Activated T-cell treated with anti-CD3 and anti-CD28 coated beads for 24 hours (primary cell): ENCODE data around the gene RGSL1.

Experiments used
- DNase-seq: peaks from one replicate; pipeline ENCODE4 v3.0.0-alpha.2; 2020; ENCODE audit warnings: low read depth

Gene RGSL1

GRCh38 chr1:182450087-182450486 lies at the start of gene RGSL1:
RGSL1 (plus strand) TSS chr1:182450146; CDS start chr1:182450166, 20 bp downstream.
- DNase-seq, result no peak

GRCh38 chr1:182400567-182400966 lies 49.4 kb upstream of the RGSL1 start, which contains the start of gene TEDDM1:
TEDDM1 (minus strand) TSS chr1:182400667; CDS start chr1:182400485, 182 bp downstream.
- DNase-seq, result no peak

GRCh38 chr1:182404781-182405180 lies 45.2 kb upstream of the RGSL1 start:
- no peak for DNase-seq

GRCh38 chr1:182405578-182405977 lies 44.4 kb upstream of the RGSL1 start:
- DNase-seq, result no peak

GRCh38 chr1:182406012-182406411 lies 43.9 kb upstream of the RGSL1 start:
- DNase-seq, result no peak

- DNase-seq, result no peak
These were observed 42.2 kb upstream of the RGSL1 start for GRCh38 chr1:182407724-182408123.

- DNase-seq, result no peak
These were observed 41.4 kb upstream of the RGSL1 start for GRCh38 chr1:182408435-182409075.

GRCh38 chr1:182410138-182410537 lies 39.8 kb upstream of the RGSL1 start:
- no peak for DNase-seq

- DNase-seq, result no peak
These were observed 39.2 kb upstream of the RGSL1 start for GRCh38 chr1:182410620-182411273.

- no peak for DNase-seq
These were observed 36.5 kb upstream of the RGSL1 start for GRCh38 chr1:182413486-182413885.

- DNase-seq, result no peak
These were observed 36.0 kb upstream of the RGSL1 start for GRCh38 chr1:182413969-182414368.

GRCh38 chr1:182415789-182416188 lies 34.2 kb upstream of the RGSL1 start:
- no peak for DNase-seq

- DNase-seq, result no peak
These were observed 23.2 kb upstream of the RGSL1 start for GRCh38 chr1:182426442-182427430.

- DNase-seq, result no peak
These were observed 21.9 kb upstream of the RGSL1 start for GRCh38 chr1:182428043-182428442.

GRCh38 chr1:182430263-182431068 lies 19.5 kb upstream of the RGSL1 start:
- DNase-seq, result peak; percentile 30

- DNase-seq, result no peak
These were observed 18.7 kb upstream of the RGSL1 start for GRCh38 chr1:182431278-182431677.

GRCh38 chr1:182433580-182433979 lies 16.4 kb upstream of the RGSL1 start:
- DNase-seq, result no peak

- DNase-seq, result no peak
These were observed 11.6 kb upstream of the RGSL1 start for GRCh38 chr1:182438326-182438725.

GRCh38 chr1:182441719-182442118 lies 8.2 kb upstream of the RGSL1 start:
- no peak for DNase-seq

- DNase-seq, result no peak
These were observed 7.6 kb upstream of the RGSL1 start for GRCh38 chr1:182442333-182442732.

- DNase-seq, result no peak
These were observed 5.4 kb upstream of the RGSL1 start for GRCh38 chr1:182444497-182444896.
